OCI-LY3 (cell line): ENCODE data around the gene SMIM36.

Experiments used
- H2AFZ ChIP-seq: fragments of 200-600, 300-600 bp; shearing (Covaris generic); 2 replicates; pipeline ENCODE4 v1.6.0; 2014; ENCODE audit warnings: antibody characterized with exemption, low read depth, low read length
- H3K27ac ChIP-seq: fragments of 200-600, 300-600 bp; sonication (generic); 2 replicates; pipeline ENCODE4 v1.5.1; 2014; ENCODE audit warnings: mild to moderate bottlenecking, low read length, moderate library complexity, mixed read lengths
- H3K27me3 ChIP-seq: fragments of 200-600, 300-600 bp; sonication (generic); 2 replicates; pipeline ENCODE4 v1.6.1; 2014; ENCODE audit warnings: low read depth, low read length, mixed read lengths
- H3K36me3 ChIP-seq: fragments of 200-600, 300-600 bp; sonication (generic); replicated peaks from 2 replicates; pipeline ENCODE3; 2014; ENCODE audit warnings: low read depth, low read length, mixed read lengths
- H3K4me1 ChIP-seq: fragments of 300-600, 200-600 bp; sonication (generic); 2 replicates; pipeline ENCODE4 v1.6.1; 2014; ENCODE audit warnings: low read length, mixed read lengths
- H3K4me2 ChIP-seq: fragments of 200-600, 300-600 bp; sonication (generic); 2 replicates; pipeline ENCODE4 v1.6.1; 2014; ENCODE audit warnings: low read length, mixed read lengths
- H3K4me3 ChIP-seq: fragments of 300-600, 200-600 bp; sonication (generic); 2 replicates; pipeline ENCODE4 v1.5.1; 2014; ENCODE audit warnings: antibody characterized with exemption, mild to moderate bottlenecking, low read length, moderate library complexity
- H3K79me2 ChIP-seq: fragments of 300-600, 200-600 bp; shearing (Covaris generic); 2 replicates; pipeline ENCODE4 v1.6.1; 2014; ENCODE audit warnings: mild to moderate bottlenecking, low read length, mixed read lengths
- H3K9ac ChIP-seq: fragments of 300-600, 200-600 bp; shearing (Covaris generic); 2 replicates; pipeline ENCODE4 v1.6.0; 2014; ENCODE audit warnings: mild to moderate bottlenecking, low read length, moderate library complexity
- H3K9me3 ChIP-seq: fragments of 200-600, 300-600 bp; shearing (Covaris generic); 2 replicates; pipeline ENCODE4 v1.6.1; 2014; ENCODE audit warnings: low read length, mixed read lengths; ENCODE audit not compliant: insufficient read depth
- H4K20me1 ChIP-seq: fragments of 200-600, 300-600 bp; sonication (generic); 2 replicates; pipeline ENCODE4 v1.6.1; 2016; ENCODE audit warnings: low read length, mixed read lengths; ENCODE audit not compliant: insufficient read depth
- CTCF ChIP-seq: fragments of 200-600, 300-600 bp; sonication (generic); IDR thresholded peaks from 2 replicates; pipeline ENCODE4 v1.5.1; 2014; ENCODE audit warnings: antibody characterized with exemption, low read length, low read depth
- EZH2phosphoT487 ChIP-seq: fragments of 200-600 bp; shearing (Covaris generic); IDR thresholded peaks from 2 replicates; pipeline ENCODE4 v1.6.1; 2018; ENCODE audit warnings: antibody characterized with exemption, mixed run types, low read depth

Gene SMIM36

GRCh38 chr17:55500103-55500502 is 11.1 kb downstream of the SMIM36 start:
- H3K9me3 ChIP-seq = no peaks in the 10 kb centered on the region
- no peak overlapping the region for H3K4me2 ChIP-seq
- H3K4me3 ChIP-seq = no peak overlapping the region
- no peak overlapping the region for H2AFZ ChIP-seq
- H4K20me1 ChIP-seq = no peaks in the 10 kb centered on the region
- H3K79me2 ChIP-seq = no peaks in the 10 kb centered on the region
- no peak overlapping the region for H3K27ac ChIP-seq
- no peaks in the 10 kb centered on the region; the same call in 1 of the 2 replicates for H3K4me1 ChIP-seq
- TF ChIP-seq CTCF (no peak), EZH2phosphoT487 (no peak)
- H3K36me3 ChIP-seq = no peaks in the 10 kb centered on the region
- H3K27me3 ChIP-seq = no peaks in the 10 kb centered on the region
- H3K9ac ChIP-seq = no peak overlapping the region

GRCh38 chr17:55496094-55496881 is 15.0 kb downstream of the SMIM36 start:
- no peak overlapping the region for H3K4me2 ChIP-seq
- H4K20me1 ChIP-seq = no peaks in the 10 kb centered on the region
- no peak overlapping the region for H3K27ac ChIP-seq
- no peaks in the 10 kb centered on the region for H3K9me3 ChIP-seq
- no peaks in the 10 kb centered on the region for H3K36me3 ChIP-seq
- no peak for TF ChIP-seq EZH2phosphoT487
- TF ChIP-seq CTCF = no peak; the same call in 1 of the 2 replicates
- no peak overlapping the region for H3K9ac ChIP-seq
- no peak overlapping the region for H2AFZ ChIP-seq
- no peak overlapping the region for H3K4me3 ChIP-seq
- H3K79me2 ChIP-seq = no peaks in the 10 kb centered on the region
- H3K27me3 ChIP-seq = peaks cover 4% of the 10 kb centered on the region; the same call in 1 of the 2 replicates
- H3K4me1 ChIP-seq = no peaks in the 10 kb centered on the region; the same call in 1 of the 2 replicates

GRCh38 chr17:55495239-55495638 is 16.0 kb downstream of the SMIM36 start:
- H3K4me3 ChIP-seq = no peak overlapping the region
- no peak overlapping the region for H3K4me2 ChIP-seq
- no peak overlapping the region for H3K27ac ChIP-seq
- H3K9ac ChIP-seq = no peak overlapping the region
- H3K4me1 ChIP-seq = no peaks in the 10 kb centered on the region; the same call in 1 of the 2 replicates
- H2AFZ ChIP-seq = no peak overlapping the region
- H3K9me3 ChIP-seq = no peaks in the 10 kb centered on the region
- H4K20me1 ChIP-seq = no peaks in the 10 kb centered on the region
- H3K27me3 ChIP-seq = peaks cover 4% of the 10 kb centered on the region; the same call in 1 of the 2 replicates
- no peaks in the 10 kb centered on the region for H3K36me3 ChIP-seq
- H3K79me2 ChIP-seq = no peaks in the 10 kb centered on the region
- no peak for TF ChIP-seq EZH2phosphoT487
- TF ChIP-seq CTCF = no peak

- TF ChIP-seq CTCF (no peak), EZH2phosphoT487 (no peak)
- Histone ChIP-seq H3K79me2 (no peaks in the 10 kb centered on the region), H3K4me2 (no peak overlapping the region), H3K9me3 (no peaks in the 10 kb centered on the region), H3K27ac (no peak overlapping the region), H3K36me3 (no peaks in the 10 kb centered on the region), H3K4me1 (no peaks in the 10 kb centered on the region; the same call in 1 of the 2 replicates), H3K9ac (no peak overlapping the region), H3K4me3 (no peak overlapping the region), H4K20me1 (no peaks in the 10 kb centered on the region), H2AFZ (no peak overlapping the region), H3K27me3 (peaks cover 4% of the 10 kb centered on the region; the same call in 1 of the 2 replicates)
These were observed 18.4 kb downstream of the SMIM36 start for GRCh38 chr17:55492781-55493341.
